Globus pallidus (tissue), 1 donor: ENCODE results near the gene HNRNPF.

Experiments used
- DNase-seq: peaks from one replicate; pipeline ENCODE4 v3.0.0-alpha.2; 2015; ENCODE audit warnings: low spot score

The HNRNPF gene

GRCh38 chr10:43376046-43376635, 32.8 kb downstream of the HNRNPF start:
- no peak for DNase-seq

- DNase-seq, result no peak
These were observed 33.5 kb downstream of the HNRNPF start for GRCh38 chr10:43375401-43376020.

GRCh38 chr10:43374194-43374593, 34.8 kb downstream of the HNRNPF start:
- no peak for DNase-seq

GRCh38 chr10:43373461-43373860, 35.5 kb downstream of the HNRNPF start:
- DNase-seq, result no peak

DNA sequence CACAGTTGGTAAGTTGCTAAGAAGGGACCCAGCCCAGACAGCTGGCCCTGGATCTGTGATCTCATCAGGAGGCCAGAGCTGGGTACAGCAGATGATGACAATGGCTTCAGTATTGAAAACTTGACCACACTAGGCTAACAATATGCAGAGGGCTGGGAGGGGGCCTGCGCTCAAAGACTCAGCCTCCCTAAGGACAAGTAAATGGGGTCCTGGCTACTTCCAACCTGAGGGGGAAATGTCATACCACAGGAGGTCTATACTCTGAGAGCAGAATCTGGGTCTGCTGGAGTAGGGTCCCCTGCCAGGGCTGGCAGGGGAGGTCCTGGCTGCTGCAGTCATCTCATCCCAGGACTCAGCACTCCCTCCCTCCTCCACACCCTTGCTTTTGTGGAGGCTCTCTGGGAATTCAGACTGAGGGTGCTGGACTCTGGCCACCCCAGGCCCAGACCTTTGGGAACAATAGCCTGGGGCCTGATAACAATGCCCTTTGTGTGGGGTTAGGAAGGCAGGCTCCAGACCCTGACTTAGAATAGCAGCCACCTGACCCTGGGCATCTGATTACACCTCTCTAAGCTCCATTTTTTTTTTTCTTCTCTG, 36.1 kb downstream of the HNRNPF start:
- peak; percentile 98 for DNase-seq

DNA sequence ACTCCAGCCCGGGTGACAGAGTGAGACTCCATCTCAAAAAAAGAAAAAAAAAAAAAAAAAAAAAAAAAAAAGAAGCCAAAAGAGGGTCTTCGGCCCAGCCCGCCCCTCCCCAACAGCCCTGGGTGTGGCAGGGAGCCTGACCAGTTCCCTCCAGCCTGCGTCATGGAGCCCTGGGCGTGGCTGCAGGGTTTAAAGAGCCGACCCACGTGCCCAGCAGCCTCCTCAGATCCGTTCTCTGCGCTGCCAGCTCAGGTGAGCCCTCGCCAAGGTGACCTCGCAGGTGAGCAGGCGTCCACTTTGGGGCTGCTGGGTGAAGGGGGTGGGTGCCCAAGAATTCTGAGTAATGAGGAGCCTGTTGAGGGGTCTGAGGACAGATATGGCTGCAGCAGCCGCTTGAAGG, 37.6 kb downstream of the HNRNPF start, which contains the start of gene FXYD4:
TSS of gene FXYD4 (plus strand) at position 219 of the 400 bp plus-strand sequence. CDS start 2,111 bp downstream, outside the sequence.
- no peak for DNase-seq

- no peak for DNase-seq
These were observed 38.2 kb downstream of the HNRNPF start for GRCh38 chr10:43370671-43371215.

GRCh38 chr10:43369921-43370320, 39.1 kb downstream of the HNRNPF start:
- no peak for DNase-seq

- DNase-seq, result no peak
These were observed 44.0 kb downstream of the HNRNPF start for GRCh38 chr10:43365001-43365400.

- DNase-seq, result peak; percentile 81
These were observed 46.7 kb downstream of the HNRNPF start for GRCh38 chr10:43362191-43362839.

DNA sequence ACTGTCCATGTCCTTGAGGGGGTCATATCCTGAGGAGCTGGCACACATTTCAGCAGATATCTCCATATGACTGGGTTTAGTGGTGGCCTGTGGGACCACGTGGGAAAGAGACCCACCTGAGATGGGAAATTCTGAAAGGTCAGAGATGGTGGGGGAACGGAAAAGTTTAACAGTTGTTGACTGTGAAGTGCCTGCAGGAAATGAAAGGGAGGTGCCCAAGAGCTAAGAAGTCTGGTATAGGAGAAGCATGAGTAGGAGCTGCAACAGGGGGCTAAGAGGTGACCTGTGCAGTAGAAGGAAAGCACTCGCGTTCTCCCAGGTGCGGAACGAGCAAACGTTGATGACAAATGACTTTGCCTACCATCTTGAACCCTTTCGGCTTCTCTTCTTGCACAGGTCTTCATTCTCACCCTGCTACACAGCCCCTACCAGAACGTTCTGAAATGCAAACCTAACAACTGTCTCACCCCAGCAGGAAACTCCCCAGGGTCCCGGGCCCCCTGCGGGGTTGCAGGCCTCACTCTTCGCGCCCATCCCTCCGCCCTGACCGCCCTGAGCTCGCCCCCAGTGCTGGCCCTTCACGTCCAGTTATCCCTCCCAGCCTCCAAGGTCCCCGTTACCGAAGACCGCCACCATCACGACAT, 47.3 kb downstream of the HNRNPF start:
- no peak for DNase-seq

DNA sequence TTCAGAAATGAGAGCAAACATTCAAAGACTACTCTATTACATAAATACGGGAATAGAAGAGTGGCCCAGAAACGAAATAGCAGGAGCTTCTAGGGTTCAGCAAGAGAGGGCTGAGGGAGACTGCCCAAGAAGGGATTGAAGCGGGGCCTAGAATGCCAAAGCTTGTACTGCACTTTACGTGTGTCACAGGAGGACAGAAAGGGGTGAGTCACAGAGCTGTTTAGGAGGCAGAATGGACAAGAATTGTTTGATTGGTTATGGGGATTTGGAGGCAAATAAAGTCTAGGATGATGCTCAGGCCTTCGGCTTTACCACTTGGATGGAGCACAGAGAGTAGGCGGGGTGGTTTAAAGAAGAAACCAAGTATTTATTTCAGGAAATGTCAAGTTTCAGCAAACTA, 48.9 kb downstream of the HNRNPF start:
- DNase-seq, result no peak

GRCh38 chr10:43355749-43356371, 53.1 kb downstream of the HNRNPF start:
- DNase-seq, result no peak

- DNase-seq, result no peak
These were observed 54.1 kb downstream of the HNRNPF start for GRCh38 chr10:43354879-43355380.

DNA sequence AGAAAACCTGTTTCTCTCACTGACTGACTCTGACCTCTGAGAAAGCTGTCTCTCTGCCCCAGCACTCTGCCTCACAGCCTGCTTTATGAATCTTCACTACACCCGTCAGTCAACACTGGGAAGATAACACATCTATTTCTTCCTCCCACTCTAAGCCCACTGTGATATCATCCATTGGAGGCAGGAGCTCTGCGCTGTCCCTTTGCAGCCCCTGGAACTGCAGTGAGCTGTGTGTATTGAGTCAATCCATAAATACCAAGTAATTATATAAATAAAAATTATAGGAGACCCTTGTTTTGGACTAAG, 54.7 kb downstream of the HNRNPF start:
- DNase-seq, result no peak

GRCh38 chr10:43353495-43354329, 55.3 kb downstream of the HNRNPF start:
- no peak for DNase-seq

DNA sequence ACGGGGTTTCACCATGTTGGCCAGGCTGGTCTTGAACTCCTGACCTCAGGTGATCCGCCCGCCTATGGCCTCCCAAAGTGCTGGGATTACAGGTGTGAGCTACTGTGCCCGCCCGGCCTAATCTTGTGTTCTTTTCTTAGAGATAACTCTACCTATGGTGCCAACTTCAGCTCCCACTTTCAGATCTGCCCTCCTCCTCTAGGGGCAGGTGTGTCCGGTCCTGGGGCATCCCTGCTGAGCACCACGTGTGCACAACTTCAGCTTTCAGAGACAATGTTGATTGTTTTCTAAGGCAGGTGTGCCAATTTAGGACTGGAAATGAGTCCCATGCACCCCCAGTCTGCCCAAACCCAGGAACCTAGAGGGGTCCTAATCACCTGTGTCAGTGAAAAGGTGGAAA, 56.0 kb downstream of the HNRNPF start:
- no peak for DNase-seq

DNA sequence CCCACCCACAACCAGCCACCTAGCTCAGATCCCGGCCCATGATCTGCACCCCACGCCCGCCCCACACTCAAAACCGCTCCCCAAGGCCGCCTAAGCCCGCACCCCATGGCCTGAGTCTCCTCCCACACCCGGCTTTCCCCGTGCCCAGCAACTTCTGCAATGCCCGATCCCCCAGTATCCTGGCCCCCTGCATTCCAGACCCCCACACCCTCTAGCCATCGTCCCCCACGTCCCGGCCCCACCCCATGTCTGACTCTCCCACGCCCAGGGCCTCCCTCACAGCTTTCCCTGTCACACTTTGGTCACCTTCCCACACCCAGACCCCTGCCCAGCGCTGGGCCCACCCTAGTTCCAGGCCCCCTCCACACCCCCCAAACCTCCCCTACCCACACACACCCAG, 57.7 kb downstream of the HNRNPF start:
- DNase-seq, result no peak

- no peak for DNase-seq
These were observed 58.3 kb downstream of the HNRNPF start for GRCh38 chr10:43350686-43351085.

- no peak for DNase-seq
These were observed 58.8 kb downstream of the HNRNPF start for GRCh38 chr10:43350156-43350555.
